Measurements from ENCODE around the gene PID1.

Gene PID1

DNA sequence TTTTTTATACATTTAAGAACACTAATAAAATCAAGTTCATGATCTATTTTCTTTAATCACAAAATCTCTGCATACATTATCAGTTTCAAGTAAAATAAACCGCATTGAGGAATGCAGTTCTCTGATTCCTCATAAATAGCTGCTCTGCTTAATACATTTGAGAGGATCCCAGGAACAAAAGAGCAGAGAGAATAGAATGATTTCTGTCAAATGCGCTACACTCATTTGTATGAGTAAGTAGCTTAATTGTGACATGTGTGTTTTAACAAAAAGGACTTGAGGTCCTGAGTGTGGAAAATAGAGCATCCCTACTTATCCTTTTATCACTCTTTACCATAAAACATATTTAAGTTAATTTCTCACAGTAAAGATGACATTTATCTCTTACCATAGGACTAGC is 134.0 kb downstream of the PID1 start:
- H3K27ac ChIP-seq (ENCODE audit: low read length): no peak overlapping the region
- H3K4me1 ChIP-seq (ENCODE audit: control insufficient read depth, low read depth, low read length): no peaks in the 10 kb centered on the region
- H3K27me3 ChIP-seq (ENCODE audit: control insufficient read depth, insufficient read depth, low read length): no peaks in the 10 kb centered on the region
- no peak overlapping the region for H3K4me3 ChIP-seq (ENCODE audit: low read length)
- H3K36me3 ChIP-seq (ENCODE audit: control insufficient read depth, low read depth, low read length): no peaks in the 10 kb centered on the region
- H3K9ac ChIP-seq (ENCODE audit: low read length): no peak overlapping the region
- no peaks in the 10 kb centered on the region for H3K9me3 ChIP-seq (ENCODE audit: control insufficient read depth, low read depth, low read length)

DNA sequence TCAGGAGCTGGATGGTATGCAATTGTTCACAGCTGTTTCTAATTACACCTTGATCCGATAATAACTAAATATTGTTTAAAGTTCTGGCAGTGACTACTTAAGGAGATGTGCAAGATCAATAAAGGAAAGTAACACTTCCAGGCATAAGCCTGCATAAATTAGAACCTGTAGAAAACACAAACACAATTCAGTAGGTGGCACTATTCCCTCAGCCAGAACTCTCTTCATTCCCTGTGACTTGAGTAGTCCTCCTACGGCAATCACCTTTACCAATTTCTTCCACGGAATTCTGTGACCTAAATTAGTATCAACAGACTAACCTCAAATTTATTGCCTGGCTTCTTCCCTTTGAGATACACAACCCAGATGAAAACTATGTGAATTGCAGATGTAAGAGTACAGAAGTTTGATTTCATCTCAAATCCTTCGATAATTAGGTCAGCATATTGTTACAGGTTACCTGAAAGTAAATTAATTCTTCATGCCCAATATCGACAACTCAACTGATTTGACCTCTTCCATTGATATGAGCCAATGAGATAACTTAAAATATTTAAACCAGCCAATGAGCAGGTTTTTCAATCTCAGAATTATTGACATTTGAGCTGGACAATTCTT is 137.8 kb downstream of the PID1 start:
- Histone ChIP-seq H3K9ac (ENCODE audit: low read length) (no peak overlapping the region), H3K4me3 (ENCODE audit: low read length) (no peak overlapping the region), H3K36me3 (ENCODE audit: control insufficient read depth, low read depth, low read length) (no peaks in the 10 kb centered on the region), H3K4me1 (ENCODE audit: control insufficient read depth, low read depth, low read length) (no peaks in the 10 kb centered on the region), H3K9me3 (ENCODE audit: control insufficient read depth, low read depth, low read length) (no peaks in the 10 kb centered on the region), H3K27me3 (ENCODE audit: control insufficient read depth, insufficient read depth, low read length) (no peaks in the 10 kb centered on the region), H3K27ac (ENCODE audit: low read length) (no peak overlapping the region)

DNA sequence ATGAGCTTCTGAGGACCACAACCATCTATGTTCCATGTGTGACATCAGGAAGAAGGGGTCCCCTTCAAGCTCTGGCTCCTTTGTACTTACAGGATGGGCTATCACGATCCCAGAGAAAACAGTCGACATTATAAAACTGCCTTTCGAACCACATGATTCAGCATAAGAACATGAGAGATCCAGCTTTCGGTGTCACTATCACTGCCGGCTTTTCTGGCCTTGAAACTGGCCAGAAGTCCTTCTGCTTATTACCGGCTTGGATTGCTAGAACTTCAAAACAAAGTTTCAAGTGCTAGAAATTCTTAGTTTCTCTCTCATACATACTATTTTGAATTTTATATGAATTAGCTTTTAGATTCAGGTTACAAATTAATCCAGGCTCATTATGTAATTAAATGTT is 138.9 kb downstream of the PID1 start:
- Histone ChIP-seq H3K36me3 (ENCODE audit: control insufficient read depth, low read depth, low read length) (no peaks in the 10 kb centered on the region), H3K27ac (ENCODE audit: low read length) (no peak overlapping the region), H3K27me3 (ENCODE audit: control insufficient read depth, insufficient read depth, low read length) (no peaks in the 10 kb centered on the region), H3K4me3 (ENCODE audit: low read length) (no peak overlapping the region), H3K9me3 (ENCODE audit: control insufficient read depth, low read depth, low read length) (no peaks in the 10 kb centered on the region), H3K9ac (ENCODE audit: low read length) (no peak overlapping the region), H3K4me1 (ENCODE audit: control insufficient read depth, low read depth, low read length) (no peaks in the 10 kb centered on the region)

DNA sequence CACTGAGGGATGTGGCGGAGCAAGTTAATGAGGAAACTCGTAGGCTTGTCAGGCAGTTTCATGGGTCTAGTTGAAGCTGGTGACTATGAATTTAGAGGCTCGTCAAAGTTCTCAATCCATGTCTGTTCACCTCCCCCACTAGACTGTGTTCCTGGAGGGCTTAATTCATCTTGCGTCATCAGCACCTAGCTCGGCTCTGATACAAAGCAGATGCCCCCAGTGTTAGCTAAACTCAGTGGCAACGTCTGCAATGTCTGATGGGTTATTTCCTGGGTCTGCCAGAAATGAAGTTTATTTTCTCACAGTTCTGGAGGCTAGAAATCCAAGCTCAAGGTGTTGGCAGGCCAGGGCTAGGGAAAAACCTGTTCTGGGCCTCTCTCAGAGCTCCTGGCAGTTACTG is 140.6 kb downstream of the PID1 start:
- Histone ChIP-seq H3K9ac (ENCODE audit: low read length) (no peak overlapping the region), H3K4me3 (ENCODE audit: low read length) (no peak overlapping the region), H3K9me3 (ENCODE audit: control insufficient read depth, low read depth, low read length) (no peaks in the 10 kb centered on the region), H3K36me3 (ENCODE audit: control insufficient read depth, low read depth, low read length) (no peaks in the 10 kb centered on the region), H3K27ac (ENCODE audit: low read length) (no peak overlapping the region), H3K4me1 (ENCODE audit: control insufficient read depth, low read depth, low read length) (no peaks in the 10 kb centered on the region), H3K27me3 (ENCODE audit: control insufficient read depth, insufficient read depth, low read length) (no peaks in the 10 kb centered on the region)

DNA sequence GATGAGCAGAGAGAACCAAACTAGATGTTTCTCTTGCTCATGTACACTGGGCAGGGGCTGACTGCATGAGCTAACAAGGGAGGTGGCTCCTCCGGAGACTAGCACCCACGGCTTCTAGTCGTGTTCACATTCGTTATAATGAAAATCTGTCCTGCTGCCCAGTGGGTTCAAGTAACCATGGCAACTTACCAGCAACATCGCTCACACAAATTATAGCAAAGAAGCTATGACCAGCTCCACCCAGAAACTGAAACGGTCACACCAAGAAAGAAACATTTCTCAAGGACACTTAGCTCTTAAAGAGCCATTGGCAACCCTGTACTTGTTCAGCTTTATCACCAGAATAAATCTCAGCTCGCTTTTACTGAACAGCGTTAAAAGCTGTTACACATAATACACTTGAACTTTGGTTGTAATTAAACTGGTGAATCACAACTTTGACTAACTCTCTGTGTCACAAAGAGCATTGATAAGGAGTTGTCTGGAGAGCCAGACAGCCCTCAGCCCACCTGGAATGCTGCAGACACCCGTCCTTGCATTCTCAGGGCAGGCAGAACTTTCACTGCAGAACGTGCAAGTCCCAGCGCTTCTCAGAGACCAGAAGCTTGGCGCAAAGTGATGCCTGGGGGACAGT is 141.2 kb downstream of the PID1 start:
- Histone ChIP-seq H3K9me3 (ENCODE audit: control insufficient read depth, low read depth, low read length) (no peaks in the 10 kb centered on the region), H3K27ac (ENCODE audit: low read length) (no peak overlapping the region), H3K4me1 (ENCODE audit: control insufficient read depth, low read depth, low read length) (no peaks in the 10 kb centered on the region), H3K27me3 (ENCODE audit: control insufficient read depth, insufficient read depth, low read length) (no peaks in the 10 kb centered on the region), H3K9ac (ENCODE audit: low read length) (no peak overlapping the region), H3K4me3 (ENCODE audit: low read length) (no peak overlapping the region), H3K36me3 (ENCODE audit: control insufficient read depth, low read depth, low read length) (no peaks in the 10 kb centered on the region)

DNA sequence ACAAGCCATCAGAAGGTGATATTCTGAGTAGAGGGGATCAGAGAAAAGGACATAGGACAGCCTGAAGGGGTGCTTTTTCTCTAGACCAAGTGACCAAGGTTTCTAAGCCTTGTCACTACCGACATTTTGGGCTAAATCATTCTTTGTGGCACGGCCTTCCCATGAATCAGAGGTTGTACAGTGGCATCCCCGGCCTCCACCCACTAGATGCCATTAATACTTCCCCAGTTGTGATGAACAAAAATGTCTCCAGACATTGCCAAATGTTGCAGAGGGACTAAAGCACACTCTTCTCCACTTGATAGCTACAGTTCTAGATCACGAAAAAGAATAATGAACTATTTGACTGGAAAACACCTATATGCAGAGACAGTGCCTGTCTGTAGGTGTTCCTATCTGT is 143.6 kb downstream of the PID1 start:
- no peaks in the 10 kb centered on the region for H3K9me3 ChIP-seq (ENCODE audit: control insufficient read depth, low read depth, low read length)
- no peaks in the 10 kb centered on the region for H3K4me1 ChIP-seq (ENCODE audit: control insufficient read depth, low read depth, low read length)
- no peak overlapping the region for H3K9ac ChIP-seq (ENCODE audit: low read length)
- no peaks in the 10 kb centered on the region for H3K27me3 ChIP-seq (ENCODE audit: control insufficient read depth, insufficient read depth, low read length)
- no peaks in the 10 kb centered on the region for H3K36me3 ChIP-seq (ENCODE audit: control insufficient read depth, low read depth, low read length)
- H3K27ac ChIP-seq (ENCODE audit: low read length): no peak overlapping the region
- H3K4me3 ChIP-seq (ENCODE audit: low read length): no peak overlapping the region

DNA sequence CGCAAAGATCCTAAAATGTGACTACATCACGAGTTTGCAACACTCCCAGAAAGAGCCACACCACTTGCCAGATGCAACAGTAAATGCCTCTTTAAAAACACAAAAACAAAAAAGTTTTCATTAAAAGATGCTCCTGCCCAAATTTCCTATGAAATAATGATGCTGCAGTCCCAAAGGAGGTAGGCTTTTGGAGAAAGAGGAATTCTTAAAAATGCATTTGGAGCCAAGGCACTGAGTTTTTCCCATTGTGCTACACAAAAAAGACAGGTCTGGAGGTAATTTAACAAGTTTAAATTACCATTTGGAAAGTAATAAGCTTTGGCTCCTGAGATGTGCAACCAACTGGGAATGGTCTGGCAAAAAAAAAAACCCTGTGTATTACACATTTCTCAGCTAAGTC is 145.0 kb downstream of the PID1 start:
- H3K9ac ChIP-seq (ENCODE audit: low read length): no peak overlapping the region
- no peaks in the 10 kb centered on the region for H3K4me1 ChIP-seq (ENCODE audit: control insufficient read depth, low read depth, low read length)
- H3K27ac ChIP-seq (ENCODE audit: low read length): no peak overlapping the region
- no peaks in the 10 kb centered on the region for H3K9me3 ChIP-seq (ENCODE audit: control insufficient read depth, low read depth, low read length)
- H3K4me3 ChIP-seq (ENCODE audit: low read length): no peak overlapping the region
- H3K36me3 ChIP-seq (ENCODE audit: control insufficient read depth, low read depth, low read length): no peaks in the 10 kb centered on the region
- H3K27me3 ChIP-seq (ENCODE audit: control insufficient read depth, insufficient read depth, low read length): no peaks in the 10 kb centered on the region

DNA sequence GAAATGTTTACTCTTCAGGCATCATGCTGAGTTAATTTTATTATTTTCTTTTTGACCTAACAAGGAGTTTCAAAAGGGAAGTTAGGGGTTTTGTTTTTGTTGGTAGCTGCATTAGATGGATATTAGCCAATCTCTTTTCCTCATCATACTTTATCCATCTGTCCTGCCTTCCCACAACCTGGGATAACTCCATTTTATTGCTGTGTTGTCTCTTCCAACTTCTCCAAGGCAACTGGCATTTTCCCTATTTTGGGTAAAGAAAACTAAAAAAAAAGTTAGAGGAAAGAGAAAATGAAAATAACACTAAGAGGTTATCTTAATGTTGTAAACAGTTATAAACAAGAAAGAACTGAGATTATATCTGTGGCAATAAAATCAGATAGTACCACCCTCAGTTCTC is 147.0 kb downstream of the PID1 start:
- H3K36me3 ChIP-seq (ENCODE audit: control insufficient read depth, low read depth, low read length): no peaks in the 10 kb centered on the region

DNA sequence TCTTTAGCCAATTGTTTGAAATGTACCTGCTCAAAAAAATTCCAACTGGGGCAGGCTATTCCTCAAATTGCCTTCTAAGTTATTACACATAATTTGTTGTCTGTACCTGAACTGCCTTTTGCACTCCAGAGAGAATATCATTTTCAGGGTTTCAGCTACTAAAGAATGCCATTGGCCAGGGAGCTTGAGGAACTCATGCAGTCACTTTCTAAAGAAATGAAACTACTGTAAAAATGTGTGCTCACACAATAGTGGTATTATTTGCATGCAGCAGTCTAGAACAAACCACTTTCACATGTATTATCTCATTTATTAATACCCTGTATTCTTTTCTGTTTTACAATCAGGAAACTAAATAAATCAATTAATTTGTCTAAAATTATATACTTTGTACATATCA is 152.2 kb downstream of the PID1 start:
- H3K27me3 ChIP-seq (ENCODE audit: control insufficient read depth, insufficient read depth, low read length): no peaks in the 10 kb centered on the region
- no peaks in the 10 kb centered on the region for H3K4me1 ChIP-seq (ENCODE audit: control insufficient read depth, low read depth, low read length)

More for the DNA sequence above, 147.0 kb downstream of the PID1 start:
- Histone ChIP-seq H3K27ac (ENCODE audit: low read length) (no peak overlapping the region), H3K9ac (ENCODE audit: low read length) (no peak overlapping the region), H3K27me3 (ENCODE audit: control insufficient read depth, insufficient read depth, low read length) (no peaks in the 10 kb centered on the region), H3K9me3 (ENCODE audit: control insufficient read depth, low read depth, low read length) (no peaks in the 10 kb centered on the region), H3K4me1 (ENCODE audit: control insufficient read depth, low read depth, low read length) (no peaks in the 10 kb centered on the region), H3K4me3 (ENCODE audit: low read length) (no peak overlapping the region)

DNA sequence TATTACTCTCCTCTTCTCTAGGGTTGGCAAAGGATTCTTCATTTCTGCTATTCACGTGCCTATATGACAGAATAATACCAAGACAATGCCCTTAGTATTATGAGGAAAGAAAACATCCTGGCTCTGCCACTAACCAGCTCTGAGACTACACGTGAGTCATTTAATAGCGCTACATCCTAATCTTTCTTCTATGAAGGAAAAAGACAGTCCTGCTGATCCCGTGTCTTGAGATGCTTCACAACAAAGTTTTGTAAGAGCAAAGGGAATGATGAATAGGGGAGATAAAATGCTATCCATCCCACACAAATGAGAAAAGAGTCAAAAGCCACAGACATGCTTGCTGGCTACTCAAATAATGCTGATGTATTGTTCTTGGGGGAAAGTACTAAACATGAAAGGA is 152.8 kb downstream of the PID1 start:
- H3K4me1 ChIP-seq (ENCODE audit: control insufficient read depth, low read depth, low read length): no peaks in the 10 kb centered on the region
- H3K36me3 ChIP-seq (ENCODE audit: control insufficient read depth, low read depth, low read length): no peaks in the 10 kb centered on the region
- no peak overlapping the region for H3K9ac ChIP-seq (ENCODE audit: low read length)
- H3K27ac ChIP-seq (ENCODE audit: low read length): no peak overlapping the region
- no peak overlapping the region for H3K4me3 ChIP-seq (ENCODE audit: low read length)
- no peaks in the 10 kb centered on the region for H3K27me3 ChIP-seq (ENCODE audit: control insufficient read depth, insufficient read depth, low read length)
- no peaks in the 10 kb centered on the region for H3K9me3 ChIP-seq (ENCODE audit: control insufficient read depth, low read depth, low read length)

More for the DNA sequence above, 152.2 kb downstream of the PID1 start:
- Histone ChIP-seq H3K9ac (ENCODE audit: low read length) (no peak overlapping the region), H3K9me3 (ENCODE audit: control insufficient read depth, low read depth, low read length) (no peaks in the 10 kb centered on the region), H3K27ac (ENCODE audit: low read length) (no peak overlapping the region), H3K36me3 (ENCODE audit: control insufficient read depth, low read depth, low read length) (no peaks in the 10 kb centered on the region), H3K4me3 (ENCODE audit: low read length) (no peak overlapping the region)

DNA sequence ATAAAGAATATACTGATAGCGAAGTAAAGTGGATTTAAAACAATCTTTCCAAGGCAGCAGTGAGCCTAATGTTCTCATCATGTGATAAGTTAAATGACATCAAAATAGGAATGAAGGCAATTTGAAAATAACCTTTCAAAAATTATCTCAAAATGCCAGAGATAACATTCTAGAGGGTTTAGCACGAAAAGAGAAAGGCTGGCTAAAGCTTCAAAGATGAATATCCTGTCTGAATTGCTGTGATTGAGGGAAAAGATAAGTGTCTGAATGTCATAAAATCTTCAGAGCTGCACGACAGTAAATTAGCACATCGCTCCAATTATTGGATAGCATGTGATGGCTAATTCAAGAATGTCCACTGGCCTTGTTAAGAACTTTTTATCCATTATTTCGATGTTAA is 159.3 kb downstream of the PID1 start:
- H3K4me3 ChIP-seq (ENCODE audit: low read length): no peak overlapping the region
- no peaks in the 10 kb centered on the region for H3K36me3 ChIP-seq (ENCODE audit: control insufficient read depth, low read depth, low read length)
- H3K9ac ChIP-seq (ENCODE audit: low read length): no peak overlapping the region
- no peaks in the 10 kb centered on the region for H3K9me3 ChIP-seq (ENCODE audit: control insufficient read depth, low read depth, low read length)
- H3K4me1 ChIP-seq (ENCODE audit: control insufficient read depth, low read depth, low read length): no peaks in the 10 kb centered on the region
- H3K27me3 ChIP-seq (ENCODE audit: control insufficient read depth, insufficient read depth, low read length): no peaks in the 10 kb centered on the region
- no peak overlapping the region for H3K27ac ChIP-seq (ENCODE audit: low read length)

DNA sequence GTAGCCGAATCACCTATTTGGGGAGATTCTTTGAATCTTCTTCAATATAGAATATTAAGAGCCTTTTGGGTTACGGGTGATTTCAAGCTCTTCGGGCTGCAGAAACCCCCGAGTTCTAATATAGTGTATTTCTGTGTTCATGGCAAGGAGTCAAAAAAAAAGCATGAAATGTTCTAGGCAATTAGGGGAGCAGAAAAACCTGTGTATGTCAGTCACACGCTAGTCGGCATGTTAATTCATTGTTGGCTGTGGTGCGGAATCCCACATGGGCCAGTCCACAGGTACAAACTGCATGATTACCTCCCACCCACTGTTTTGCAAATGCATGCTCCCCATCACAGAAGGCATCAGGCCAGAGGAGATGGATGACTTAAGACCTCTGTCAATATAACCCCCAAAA is 161.9 kb downstream of the PID1 start:
- no peak overlapping the region for H3K27ac ChIP-seq (ENCODE audit: low read length)
- H3K4me3 ChIP-seq (ENCODE audit: low read length): no peak overlapping the region
- no peak overlapping the region for H3K9ac ChIP-seq (ENCODE audit: low read length)
- no peaks in the 10 kb centered on the region for H3K27me3 ChIP-seq (ENCODE audit: control insufficient read depth, insufficient read depth, low read length)
- H3K36me3 ChIP-seq (ENCODE audit: control insufficient read depth, low read depth, low read length): no peaks in the 10 kb centered on the region
- no peaks in the 10 kb centered on the region for H3K4me1 ChIP-seq (ENCODE audit: control insufficient read depth, low read depth, low read length)
- H3K9me3 ChIP-seq (ENCODE audit: control insufficient read depth, low read depth, low read length): no peaks in the 10 kb centered on the region

Measured in iPS-18a (cell line).